KOPT-K1 (cell line): ENCODE data around the gene RPL6.
"Not testable (repeated sequence)": the region's sequence is repeated elsewhere in the genome, so short reads cannot be mapped to it uniquely, and the experiment has no call there.

Experiments
- H3K27ac ChIP-seq: fragments of 200-600 bp; sonication (generic); 2 replicates; pipeline ENCODE4 v1.5.1; 2016; ENCODE audit warnings: antibody characterized with exemption, mild to moderate bottlenecking, low read depth, low read length; ENCODE audit not compliant: poor library complexity, severe bottlenecking
- H3K36me3 ChIP-seq: fragments of 200-600 bp; sonication (generic); 2 replicates; pipeline ENCODE4 v1.5.1; 2017; ENCODE audit warnings: antibody characterized with exemption, mild to moderate bottlenecking, low read length, moderate library complexity; ENCODE audit not compliant: insufficient read depth
- H3K9me3 ChIP-seq: fragments of 200-600 bp; sonication (generic); 2 replicates; pipeline ENCODE4 v1.5.1; 2017; ENCODE audit warnings: antibody characterized with exemption, low read length, mild to moderate bottlenecking; ENCODE audit not compliant: insufficient read depth, poor library complexity, severe bottlenecking

Gene RPL6

DNA sequence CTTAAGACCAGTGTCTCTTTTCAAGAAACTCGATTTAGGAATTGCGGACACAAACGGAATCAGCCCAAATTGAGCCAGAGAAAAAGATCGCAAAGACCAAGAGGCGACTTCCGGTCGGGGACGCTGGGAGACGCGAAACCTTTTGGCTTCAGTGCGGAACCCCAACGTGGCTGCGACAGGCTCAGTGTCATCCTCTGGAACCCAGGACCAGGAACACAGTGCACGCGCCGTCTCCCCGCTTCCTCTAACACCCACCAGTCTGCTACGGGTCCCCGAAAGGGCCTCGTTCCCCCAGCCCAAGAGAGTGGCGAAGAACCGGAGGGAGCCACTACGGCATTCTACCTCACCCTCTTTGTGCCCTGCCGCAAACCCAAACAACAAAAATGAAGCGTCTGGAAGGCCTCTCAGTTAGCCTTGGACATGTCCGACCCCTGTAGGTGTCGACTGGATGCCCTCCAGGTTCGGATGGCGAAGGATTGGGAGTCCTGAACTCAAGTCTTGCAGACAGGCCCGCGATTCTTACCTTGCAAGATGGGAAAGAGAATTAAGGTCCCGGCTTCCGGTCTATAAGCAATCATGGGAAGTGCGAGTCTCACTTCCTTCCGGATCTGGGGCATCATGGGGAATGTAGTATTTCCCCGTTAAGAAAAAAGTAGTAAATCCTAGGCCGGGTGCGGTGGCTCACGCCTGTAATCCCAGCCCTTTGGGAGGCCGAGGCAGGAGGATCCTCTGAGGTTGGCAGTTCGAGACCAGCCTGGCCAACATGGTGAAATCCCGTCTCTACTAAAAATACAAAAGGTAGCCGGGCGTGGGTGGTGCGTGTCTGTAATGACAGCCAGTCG is at the start of gene RPL6:
Gene RPL6, minus strand, starts transcription at position 542 of the 842 bp plus-strand sequence. CDS start 949 bp downstream, outside the sequence.
- Histone ChIP-seq H3K9me3 (no peaks in the 10 kb centered on the region), H3K27ac (peak within 1 kb of the TSS; percentile 89), H3K36me3 (peaks cover 44% of the 10 kb centered on the region)

- Histone ChIP-seq H3K27ac (no peak overlapping the region), H3K36me3 (peaks cover 89% of the 10 kb centered on the region), H3K9me3 (no peaks in the 10 kb centered on the region)
Measured at GRCh38 chr12:112458751-112459150, 49.3 kb upstream of the RPL6 start.

DNA sequence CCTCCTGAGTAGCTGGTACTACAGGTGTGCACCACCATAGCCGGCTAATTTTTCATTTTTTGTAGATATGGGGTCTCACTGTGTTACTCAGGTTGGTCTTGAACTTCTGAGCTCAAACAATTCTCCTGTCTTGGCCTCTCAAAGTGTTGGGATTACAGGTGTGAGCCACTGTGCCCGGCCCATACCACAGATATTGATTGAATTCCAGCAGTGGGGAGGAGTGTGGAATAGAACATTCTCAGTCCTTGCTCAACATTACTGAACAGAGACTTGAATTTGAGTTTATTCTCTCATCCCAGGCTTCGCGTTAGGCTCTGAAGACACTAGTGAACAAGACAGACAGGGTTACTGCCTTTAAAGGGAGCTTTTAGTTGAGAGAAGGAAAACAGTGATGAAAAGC is 48.9 kb upstream of the RPL6 start:
- Histone ChIP-seq H3K36me3 (peaks cover 89% of the 10 kb centered on the region), H3K9me3 (no peaks in the 10 kb centered on the region), H3K27ac (no peak overlapping the region)

DNA sequence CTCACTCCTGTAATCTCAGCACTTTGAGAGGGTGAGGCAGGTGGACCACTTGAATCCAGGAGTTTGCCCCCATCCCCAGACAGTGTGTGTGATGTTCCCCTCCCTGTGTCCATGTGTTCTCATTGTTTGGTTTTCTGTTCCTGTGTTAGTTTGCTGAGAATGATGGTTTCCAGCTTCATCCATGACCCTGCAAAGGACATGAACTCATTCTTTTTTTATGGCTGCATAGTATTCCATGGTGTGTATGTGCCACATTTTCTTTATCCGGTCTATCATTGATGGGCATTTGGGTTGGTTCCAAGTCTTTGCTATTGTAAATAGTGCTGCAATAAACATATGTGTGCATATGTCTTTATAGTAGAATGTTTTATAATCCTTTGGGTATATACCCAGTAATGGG is 47.7 kb upstream of the RPL6 start:
- peaks cover 98% of the 10 kb centered on the region for H3K36me3 ChIP-seq
- H3K9me3 ChIP-seq, H3K27ac ChIP-seq: not testable (repeated sequence)

DNA sequence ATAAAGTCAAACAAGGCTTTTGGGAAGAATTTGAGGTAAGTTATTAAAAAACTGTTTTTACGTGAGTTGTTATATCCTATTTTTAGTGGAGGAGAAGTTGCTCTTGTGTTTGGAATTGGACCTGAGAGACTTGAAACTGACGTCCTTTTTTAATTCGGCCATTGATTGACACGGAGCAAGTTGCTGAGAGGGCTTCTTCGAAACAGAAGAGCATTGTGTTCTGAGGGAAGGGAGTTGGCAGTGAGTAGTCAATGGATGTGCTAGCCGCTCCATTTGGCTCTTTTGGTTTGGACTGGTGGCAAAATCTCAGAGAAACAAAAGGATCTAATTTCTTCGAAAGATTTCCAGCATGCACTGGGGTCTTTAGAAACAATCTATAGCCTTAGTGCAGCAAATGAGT is 46.6 kb upstream of the RPL6 start:
- Histone ChIP-seq H3K9me3 (no peaks in the 10 kb centered on the region), H3K27ac (no peak overlapping the region), H3K36me3 (peaks cover 96% of the 10 kb centered on the region)

DNA sequence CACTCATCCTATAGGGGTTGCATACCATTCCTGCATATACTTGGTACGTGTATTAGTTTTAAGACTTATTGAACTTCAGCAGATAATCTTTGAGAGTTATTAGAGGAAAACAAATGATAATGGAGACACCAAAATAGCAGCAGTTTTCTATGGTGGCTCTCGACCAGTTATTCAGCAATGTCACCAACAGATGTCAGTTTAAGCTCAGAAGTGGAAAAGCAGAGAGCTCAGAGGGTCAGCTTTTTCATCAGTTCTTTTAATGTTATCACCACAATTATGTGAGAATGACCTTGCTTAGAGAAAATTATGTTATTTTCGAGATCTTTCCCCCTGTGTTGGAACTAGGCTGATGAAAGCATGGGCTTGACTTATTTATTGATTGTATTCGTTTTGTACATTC is 41.3 kb upstream of the RPL6 start:
- Histone ChIP-seq H3K36me3 (peaks cover 95% of the 10 kb centered on the region), H3K27ac (no peak overlapping the region), H3K9me3 (no peaks in the 10 kb centered on the region)

- H3K27ac ChIP-seq, H3K9me3 ChIP-seq: not testable (repeated sequence)
- H3K36me3 ChIP-seq, result peaks cover 79% of the 10 kb centered on the region
Measured at GRCh38 chr12:112448165-112448564, 38.8 kb upstream of the RPL6 start.

DNA sequence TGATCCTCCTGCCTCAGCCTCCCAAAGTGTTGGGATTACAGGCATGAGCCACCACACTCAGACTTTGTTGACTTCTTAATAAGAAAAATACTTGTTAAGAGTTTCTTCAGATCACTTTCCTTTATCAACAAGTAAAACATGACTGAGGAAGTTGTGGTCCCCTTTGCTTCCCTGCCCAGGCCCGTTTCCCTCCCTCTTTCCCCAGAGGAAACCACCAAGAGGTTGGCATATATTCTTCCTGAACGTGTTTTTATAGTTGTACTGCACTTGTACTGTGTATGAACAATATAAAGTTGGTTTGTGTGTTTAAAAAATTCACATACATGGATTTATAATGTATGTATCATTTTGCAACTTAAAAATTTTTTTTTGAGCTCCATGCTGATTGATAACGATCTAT is 37.7 kb upstream of the RPL6 start:
- H3K27ac ChIP-seq, result no peak overlapping the region
- peaks cover 72% of the 10 kb centered on the region for H3K36me3 ChIP-seq
- H3K9me3 ChIP-seq, result no peaks in the 10 kb centered on the region

GRCh38 chr12:112446008-112446725 is 36.8 kb upstream of the RPL6 start:
- Histone ChIP-seq H3K36me3 (peaks cover 63% of the 10 kb centered on the region), H3K9me3 (no peaks in the 10 kb centered on the region), H3K27ac (no peak overlapping the region)

DNA sequence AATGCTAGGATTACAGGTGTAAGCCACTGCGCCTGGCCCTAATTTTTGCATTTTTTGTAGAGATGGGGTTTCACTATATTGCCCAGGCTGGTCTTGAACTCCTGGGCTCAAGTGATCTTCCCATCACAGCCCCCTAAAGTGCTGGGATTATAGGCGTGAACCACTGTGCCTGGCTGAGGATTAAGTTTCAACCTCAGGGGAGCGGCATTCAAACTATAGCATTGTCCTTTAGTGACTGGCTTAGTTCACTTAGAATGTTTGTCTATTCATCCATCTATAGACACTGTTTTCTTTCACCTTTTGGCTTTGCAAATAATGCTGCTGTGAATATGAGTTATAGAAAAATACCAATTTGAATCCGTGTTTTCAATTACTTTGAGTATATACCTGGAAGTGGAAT is 34.5 kb upstream of the RPL6 start:
- Histone ChIP-seq H3K9me3 (no peaks in the 10 kb centered on the region), H3K36me3 (peaks cover 41% of the 10 kb centered on the region), H3K27ac (no peak overlapping the region)

DNA sequence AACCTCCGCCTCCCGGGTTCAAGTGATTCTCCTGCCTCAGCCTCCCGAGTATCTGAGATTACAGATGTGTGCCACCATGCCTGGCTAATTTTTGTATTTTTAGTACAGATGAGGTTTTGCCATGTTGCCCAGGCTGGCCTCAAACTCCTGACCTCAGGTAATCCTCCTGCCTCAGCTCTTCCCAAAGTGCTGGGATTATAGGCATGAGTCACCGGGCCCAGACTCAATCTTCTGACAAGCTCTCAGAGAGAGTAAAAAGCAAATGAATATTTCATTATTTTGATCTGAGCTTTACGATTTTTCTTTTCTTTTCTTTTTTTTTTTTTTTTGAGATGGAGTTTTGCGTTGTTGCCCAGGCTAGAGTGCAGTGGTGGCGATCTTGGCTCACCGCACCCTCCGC is 31.2 kb upstream of the RPL6 start:
- not testable (repeated sequence) for H3K9me3 ChIP-seq, H3K27ac ChIP-seq
- H3K36me3 ChIP-seq, result peaks cover 11% of the 10 kb centered on the region; the same call in 1 of the 2 replicates

DNA sequence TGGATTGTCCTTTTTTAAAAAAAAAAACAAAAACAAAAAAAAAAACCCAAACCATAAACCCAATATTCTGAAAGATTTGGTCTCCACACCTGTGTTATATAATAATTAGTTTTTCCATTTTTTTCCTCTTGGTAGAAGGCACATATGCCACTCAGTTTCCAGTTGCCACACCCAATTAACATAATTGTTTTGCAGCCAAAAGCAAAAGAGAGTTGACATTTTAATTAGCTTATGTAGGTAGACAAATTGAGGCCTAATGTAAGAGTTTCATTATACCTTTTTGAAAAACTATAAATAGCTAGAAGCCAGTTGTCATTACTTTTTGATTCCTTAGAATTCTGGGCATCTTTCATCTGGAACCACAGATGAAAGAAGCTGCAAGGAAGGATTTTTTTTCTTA is 30.4 kb upstream of the RPL6 start:
- Histone ChIP-seq H3K36me3 (peaks cover 10% of the 10 kb centered on the region; the same call in 1 of the 2 replicates), H3K9me3 (no peaks in the 10 kb centered on the region), H3K27ac (no peak overlapping the region)

- H3K36me3 ChIP-seq, H3K27ac ChIP-seq, H3K9me3 ChIP-seq: not testable (repeated sequence)
Measured at GRCh38 chr12:112438645-112439044, 29.2 kb upstream of the RPL6 start.

DNA sequence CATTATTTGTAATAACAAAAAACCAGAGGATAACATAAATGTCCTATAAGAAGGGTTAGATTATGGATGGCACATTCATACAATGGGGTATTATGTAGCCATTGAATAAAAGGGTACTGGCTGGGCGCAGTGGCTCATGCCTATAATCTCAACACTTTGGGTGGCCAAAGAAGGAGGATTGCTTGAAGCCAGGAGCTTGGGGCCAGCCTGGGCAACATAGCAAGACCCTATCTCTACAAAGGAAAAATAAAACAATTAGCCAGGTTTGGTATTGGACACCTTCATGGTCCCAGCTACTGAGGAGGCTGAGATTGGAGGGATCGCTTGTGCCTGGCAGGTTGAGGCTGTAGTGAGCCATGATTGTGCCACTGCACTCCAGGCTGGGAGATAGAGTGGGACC is 24.1 kb upstream of the RPL6 start:
- H3K36me3 ChIP-seq, result peaks cover 17% of the 10 kb centered on the region
- no peaks in the 10 kb centered on the region for H3K9me3 ChIP-seq
- no peak overlapping the region for H3K27ac ChIP-seq

GRCh38 chr12:112431965-112432364 is 22.6 kb upstream of the RPL6 start:
- H3K27ac ChIP-seq, result no peak overlapping the region
- peaks cover 26% of the 10 kb centered on the region for H3K36me3 ChIP-seq
- H3K9me3 ChIP-seq, result no peaks in the 10 kb centered on the region

GRCh38 chr12:112430929-112431328 is 21.5 kb upstream of the RPL6 start:
- Histone ChIP-seq H3K27ac (no peak overlapping the region), H3K36me3 (peaks cover 32% of the 10 kb centered on the region), H3K9me3 (no peaks in the 10 kb centered on the region)
